IMR-90 (cell line): ENCODE data around the gene FAM24A. TPM values are rescaled to one million over a fixed set of nuclear protein-coding genes. Genes with fewer than 3 reads are reported as not detected.

ENCODE experiments used
- ATAC-seq: fragments of 200-7000 bp; cut with Tn5 transposase; 2 replicates; pipeline ENCODE4 v1.9.1; 2020; ENCODE audit warnings: low read depth, mild to moderate bottlenecking, moderate library complexity
- BruUV-seq: library from RNA; stranded (reverse); fragments of 400-500 nt; replicated peaks from 2 replicates; lab custom pipeline; 2021; lab: Mats Ljungman, UMichigan
- CTCF ChIA-PET: fragments of 300-600 bp; formaldehyde crosslinking; extraction: SDS; loops from one replicate; lab custom pipeline; 2021; ENCODE audit warnings: antibody characterized with exemption; lab: Yijun Ruan, JAX
- POLR2A ChIA-PET: fragments of 300-600 bp; sonication (Branson Sonifier 250); formaldehyde crosslinking; loops from one replicate; lab custom pipeline; 2022; ENCODE audit warnings: antibody characterized with exemption; ENCODE audit not compliant: unreplicated experiment; lab: Charles Lee
- DNase-seq: peaks from one replicate; pipeline ENCODE4 v3.0.0; 2013
- H2AFZ ChIP-seq: replicated peaks from 2 replicates; pipeline ENCODE3; 2013; ENCODE audit warnings: low read length, mild to moderate bottlenecking; ENCODE audit not compliant: poor library complexity
- H2AK5ac ChIP-seq: 2 replicates; pipeline ENCODE4 v1.6.1; 2013; ENCODE audit warnings: low read depth, low read length, inconsistent platforms
- H2AK9ac ChIP-seq: replicated peaks from 2 replicates; pipeline ENCODE3; 2013; ENCODE audit warnings: mild to moderate bottlenecking, low read depth, low read length, moderate library complexity; ENCODE audit not compliant: poor library complexity
- H2BK120ac ChIP-seq: 2 replicates; pipeline ENCODE4 v1.6.1; 2013; ENCODE audit warnings: low read depth, low read length, inconsistent platforms
- H2BK15ac ChIP-seq: 3 replicates; pipeline ENCODE4 v1.6.1; 2013; ENCODE audit warnings: low read depth, low read length, inconsistent platforms
- H2BK20ac ChIP-seq: 2 replicates; pipeline ENCODE4 v1.6.1; 2013; ENCODE audit warnings: low read depth, mild to moderate bottlenecking, inconsistent platforms, low read length, moderate library complexity
- H2BK5ac ChIP-seq: 2 replicates; pipeline ENCODE4 v1.6.1; 2013; ENCODE audit warnings: mild to moderate bottlenecking, low read depth, low read length, inconsistent platforms; ENCODE audit not compliant: poor library complexity, severe bottlenecking
- H3K14ac ChIP-seq: replicated peaks from 2 replicates; pipeline ENCODE4 v1.6.1; 2013; ENCODE audit warnings: low read depth, low read length, inconsistent platforms
- H3K18ac ChIP-seq: 2 replicates; pipeline ENCODE4 v1.6.1; 2013; ENCODE audit warnings: low read depth, low read length, control low read depth
- H3K23ac ChIP-seq: 2 replicates; pipeline ENCODE4 v1.6.1; 2013; ENCODE audit warnings: low read depth, low read length, inconsistent platforms
- H3K27ac ChIP-seq: 2 replicates; pipeline ENCODE4 v1.5.1; 2013; ENCODE audit warnings: mild to moderate bottlenecking, control low read depth, low read length; ENCODE audit not compliant: insufficient read depth
- H3K27me3 ChIP-seq: 2 replicates; pipeline ENCODE4 v1.6.1; 2013; ENCODE audit warnings: low read length; ENCODE audit not compliant: control insufficient read depth, insufficient read depth
- H3K36me3 ChIP-seq: 2 replicates; pipeline ENCODE4 v1.6.1; 2013; ENCODE audit warnings: low read length, mixed read lengths; ENCODE audit not compliant: control insufficient read depth, insufficient read depth
- H3K4ac ChIP-seq: 2 replicates; pipeline ENCODE4 v1.6.1; 2013; ENCODE audit warnings: low read depth, low read length, inconsistent platforms
- H3K4me1 ChIP-seq: 2 replicates; pipeline ENCODE4 v1.6.1; 2013; ENCODE audit warnings: low read length, mixed read lengths; ENCODE audit not compliant: control insufficient read depth, insufficient read depth
- H3K4me2 ChIP-seq: 2 replicates; pipeline ENCODE4 v1.6.1; 2013; ENCODE audit warnings: low read depth, mild to moderate bottlenecking, control low read depth, low read length, moderate library complexity
- H3K4me3 ChIP-seq: 2 replicates; pipeline ENCODE4 v1.5.1; 2013; ENCODE audit warnings: low read depth, mild to moderate bottlenecking, control low read depth, low read length, moderate library complexity; ENCODE audit not compliant: insufficient read depth
- H3K56ac ChIP-seq: 2 replicates; pipeline ENCODE4 v1.6.1; 2013; ENCODE audit warnings: low read length, inconsistent platforms; ENCODE audit not compliant: insufficient read depth; ENCODE audit errors: extremely low read depth
- H3K79me1 ChIP-seq, 2 experiments: 2 replicates each; pipeline ENCODE4 v1.6.1; 2013; ENCODE audit warnings: low read length in 2 of 2, inconsistent platforms in 1 of 2, low read depth in 1 of 2
- H3K9ac ChIP-seq: 2 replicates; pipeline ENCODE4 v1.6.1; 2013; ENCODE audit warnings: low read depth, low read length, control low read depth
- H3K9me1 ChIP-seq: 2 replicates; pipeline ENCODE4 v1.6.1; 2013; ENCODE audit warnings: low read length, inconsistent platforms; ENCODE audit not compliant: insufficient read depth
- H3K9me3 ChIP-seq: 2 replicates; pipeline ENCODE4 v1.6.1; 2013; ENCODE audit warnings: low read length; ENCODE audit not compliant: control insufficient read depth, insufficient read depth
- H4K20me1 ChIP-seq: 2 replicates; pipeline ENCODE4 v1.6.1; 2013; ENCODE audit warnings: low read length, inconsistent platforms; ENCODE audit not compliant: insufficient read depth
- H4K5ac ChIP-seq: 2 replicates; pipeline ENCODE4 v1.6.1; 2013; ENCODE audit warnings: mild to moderate bottlenecking, low read depth, low read length, control low read depth
- H4K8ac ChIP-seq, 2 experiments: 2 replicates each; pipeline ENCODE4 v1.6.1; 2013; ENCODE audit warnings: low read depth in 2 of 2, low read length in 2 of 2, control low read depth in 1 of 2, inconsistent platforms in 1 of 2
- H4K91ac ChIP-seq: 2 replicates; pipeline ENCODE4 v1.6.1; 2013; ENCODE audit warnings: low read depth, low read length, inconsistent platforms; ENCODE audit not compliant: insufficient read depth
- BHLHE40 ChIP-seq: fragments of 150-350 bp; IDR thresholded peaks from 2 replicates; pipeline ENCODE4 v1.6.1; 2016; ENCODE audit warnings: mild to moderate bottlenecking, low read depth, low read length
- CEBPB ChIP-seq: IDR thresholded peaks from 2 replicates; pipeline ENCODE4 v1.6.1; 2012; ENCODE audit warnings: low read depth, low read length, improper control_type of control experiment
- CHD1 ChIP-seq: IDR thresholded peaks from 2 replicates; pipeline ENCODE4 v1.6.1; 2012; ENCODE audit warnings: low read depth, low read length, improper control_type of control experiment
- MAFK ChIP-seq: IDR thresholded peaks from 2 replicates; pipeline ENCODE4 v1.6.1; 2012; ENCODE audit warnings: low read depth, low read length, improper control_type of control experiment
- NFE2L2 ChIP-seq: fragments of 150-350 bp; IDR thresholded peaks from 2 replicates; pipeline ENCODE4 v1.6.1; 2016; ENCODE audit warnings: low read depth, mild to moderate bottlenecking, low read length
- POLR2A ChIP-seq: IDR thresholded peaks from 2 replicates; pipeline ENCODE4 v1.6.1; 2012; ENCODE audit warnings: mild to moderate bottlenecking, low read depth, low read length
- RAD21 ChIP-seq: IDR thresholded peaks from 2 replicates; pipeline ENCODE4 v1.6.1; 2012; ENCODE audit warnings: low read length, improper control_type of control experiment
- WGBS, 2 experiments: methylation state at CpG; one replicate each; pipeline versions ENCODE4 v1.1.5 to v1.1.7; 2013; ENCODE audit warnings: missing lambda C conversion rate in 2 of 2; ENCODE audit not compliant: insufficient read length in 1 of 2; ENCODE audit errors: extremely low coverage in 2 of 2; 5-methylcytosine and 5-hydroxymethylcytosine counted together
- dilution Hi-C: fragments of 300-500 bp; cut with HindIII; formaldehyde crosslinking; loops from one replicate; pipeline ENCODE4 v1.14.3; 2018; ENCODE audit warnings: low sequenced_read_pairs; ENCODE audit not compliant: unreplicated experiment
- in situ Hi-C: fragments of 300-500 bp; cut with MboI; formaldehyde crosslinking; loops from 3 replicates; pipeline ENCODE4 v1.14.3; 2019; ENCODE audit warnings: low sequenced_read_pairs, inconsistent platforms, mixed read lengths
- intact Hi-C: fragments of 100-400 bp; cut with micrococcal nuclease; formaldehyde crosslinking; loops from 2 replicates; pipeline ENCODE4 v1.10.0; 2022
- polyA plus RNA-seq, 3 experiments: library from polyadenylated mRNA; depleted of rRNA; stranded (reverse); fragments of >200 nt; gene quantifications; 2 replicates each; pipeline ENCODE4 v1.2.3, GENCODE V29; 2012; ENCODE audit warnings: low replicate concordance in 1 of 3
- total RNA-seq: library from RNA; depleted of rRNA; stranded (reverse); fragments of >200 nt; gene quantifications from 2 replicates; pipeline ENCODE4 v1.2.3, GENCODE V29; 2012
- TF ChIP-seq, protein P1 (sequence below): fragments of 150-350 bp; IDR thresholded peaks from 2 replicates; pipeline ENCODE4 v1.6.1; 2017; ENCODE audit warnings: mild to moderate bottlenecking, antibody characterized with exemption, low read length, low read depth

Gene FAM24A
- total and polyA plus RNA-seq, 2 of the 4 experiments (the other 2 are of a cell fraction), result not detected

DNA sequence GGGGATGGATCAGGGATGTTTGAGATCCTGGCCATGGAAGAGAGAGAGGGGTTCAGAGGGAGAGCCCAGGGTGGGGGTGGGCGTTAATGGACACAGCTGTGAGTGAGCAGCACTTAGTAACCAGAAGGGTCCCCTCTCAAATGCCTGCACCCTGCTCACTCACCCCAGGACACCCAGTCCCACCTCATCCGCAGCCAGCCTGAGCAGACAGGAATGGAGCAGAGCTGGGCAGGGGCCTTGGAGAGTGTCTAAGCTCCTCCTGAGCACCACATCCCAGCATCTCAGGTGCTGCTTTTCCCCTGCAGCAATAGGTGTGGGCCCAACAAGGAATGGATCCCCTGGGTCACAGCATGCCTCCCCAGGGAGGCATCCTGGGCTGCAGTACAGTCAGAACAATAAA lies 5.3 kb downstream of the FAM24A start:
- Histone ChIP-seq H3K18ac (no peak overlapping the region), H3K4me2 (no peak overlapping the region), H3K27me3 (no peaks in the 10 kb centered on the region), H3K14ac (no peak overlapping the region), H3K9me3 (no peaks in the 10 kb centered on the region), H3K79me1 (no peaks in the 10 kb centered on the region), H4K8ac (no peak overlapping the region), H3K4ac (no peak overlapping the region), H3K27ac (no peak overlapping the region), H2AK5ac (no peak overlapping the region), H3K9me1 (no peaks in the 10 kb centered on the region), H2AFZ (no peak overlapping the region), H3K36me3 (no peaks in the 10 kb centered on the region), H4K5ac (no peak overlapping the region), H2BK15ac (no peak overlapping the region), H2BK120ac (no peak overlapping the region), H2AK9ac (no peak overlapping the region), H2BK20ac (no peak overlapping the region), H3K9ac (no peak overlapping the region), H2BK5ac (no peak overlapping the region), H3K4me3 (no peak overlapping the region), H3K4me1 (no peaks in the 10 kb centered on the region), H4K91ac (no peak overlapping the region), H4K20me1 (0 out of 2 replicates have a peak, but pooled peaks cover 3% of the 10 kb centered on the region), H3K56ac (no peak overlapping the region), H3K23ac (no peak overlapping the region)
- BruUV-seq, result no TSS peak
- no peak for DNase-seq
- dilution Hi-C loops (no loop called here), intact Hi-C loops (no loop called here), in situ Hi-C loops (no loop called here)
- POLR2A ChIA-PET, result no interaction called here
- CTCF ChIA-PET, result no interaction called here
- no peak for ATAC-seq
- no peak for TF ChIP-seq CEBPB
- TF ChIP-seq BHLHE40, result no peak
- TF ChIP-seq NFE2L2, result no peak
- TF ChIP-seq RAD21, result no peak
- TF ChIP-seq, protein P1, sequence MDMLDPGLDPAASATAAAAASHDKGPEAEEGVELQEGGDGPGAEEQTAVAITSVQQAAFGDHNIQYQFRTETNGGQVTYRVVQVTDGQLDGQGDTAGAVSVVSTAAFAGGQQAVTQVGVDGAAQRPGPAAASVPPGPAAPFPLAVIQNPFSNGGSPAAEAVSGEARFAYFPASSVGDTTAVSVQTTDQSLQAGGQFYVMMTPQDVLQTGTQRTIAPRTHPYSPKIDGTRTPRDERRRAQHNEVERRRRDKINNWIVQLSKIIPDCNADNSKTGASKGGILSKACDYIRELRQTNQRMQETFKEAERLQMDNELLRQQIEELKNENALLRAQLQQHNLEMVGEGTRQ, result no peak
- TF ChIP-seq MAFK, result no peak
- no peak for TF ChIP-seq CHD1
- no peak for TF ChIP-seq POLR2A
- no CpG with 5 or more reads among the region's 2 CpGs for WGBS, 2 experiments
